GM10266 (cell line): Measurements from ENCODE around the gene DHFR.

Source experiments
- DNase-seq: peaks from one replicate; pipeline ENCODE4 v3.0.0; 2012; ENCODE audit errors: extremely low spot score
- CTCF ChIP-seq: IDR thresholded peaks from 2 replicates; pipeline ENCODE4 v1.5.1; 2012; ENCODE audit warnings: mild to moderate bottlenecking, low read depth; ENCODE audit not compliant: control insufficient read depth, insufficient read depth; ENCODE audit errors: missing control alignments

The DHFR gene

DNA sequence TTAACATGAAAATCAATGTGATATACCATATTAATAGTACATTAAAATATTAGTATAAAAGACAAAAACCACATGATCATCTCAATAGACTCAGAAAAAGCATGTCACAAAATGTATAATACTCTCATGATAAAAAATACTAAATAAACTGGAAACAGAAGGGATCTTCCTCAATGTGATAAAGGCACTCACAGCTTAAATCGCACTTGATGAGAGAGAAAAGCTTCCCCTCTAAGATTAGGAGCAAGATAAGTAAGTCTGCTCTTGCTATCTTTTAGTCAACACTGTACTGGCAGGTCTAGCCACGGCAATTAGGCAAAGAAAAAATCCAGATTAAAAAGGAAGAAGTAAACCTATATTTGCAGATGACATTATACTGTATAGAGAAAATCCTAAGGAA is 22.1 kb downstream of the DHFR start:
- no peak for TF ChIP-seq CTCF

GRCh38 chr5:80631278-80632259 is 23.2 kb downstream of the DHFR start:
- DNase-seq, result no peak
- no peak for TF ChIP-seq CTCF

More for the DNA sequence above, 22.1 kb downstream of the DHFR start:
- DNase-seq, result no peak

DNA sequence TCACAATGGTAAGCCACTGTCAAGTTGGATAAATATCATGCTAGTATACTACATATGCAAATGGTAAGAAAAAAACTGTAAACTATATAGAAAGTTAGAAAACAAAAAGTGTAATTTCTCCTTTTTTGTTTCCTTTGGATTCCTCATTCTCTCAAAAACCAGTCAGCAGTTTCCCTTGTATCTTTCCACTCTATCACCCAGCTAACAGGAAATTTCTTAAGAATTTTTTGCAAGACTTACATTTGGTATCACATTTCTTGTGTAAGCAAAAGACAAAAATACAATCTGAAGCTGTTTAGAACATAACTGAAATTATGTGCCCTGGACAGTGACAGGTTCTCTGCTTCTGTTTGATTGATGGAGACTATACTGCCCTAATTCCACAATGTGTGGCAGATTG is 25.5 kb downstream of the DHFR start:
- DNase-seq, result no peak
- no peak for TF ChIP-seq CTCF

DNA sequence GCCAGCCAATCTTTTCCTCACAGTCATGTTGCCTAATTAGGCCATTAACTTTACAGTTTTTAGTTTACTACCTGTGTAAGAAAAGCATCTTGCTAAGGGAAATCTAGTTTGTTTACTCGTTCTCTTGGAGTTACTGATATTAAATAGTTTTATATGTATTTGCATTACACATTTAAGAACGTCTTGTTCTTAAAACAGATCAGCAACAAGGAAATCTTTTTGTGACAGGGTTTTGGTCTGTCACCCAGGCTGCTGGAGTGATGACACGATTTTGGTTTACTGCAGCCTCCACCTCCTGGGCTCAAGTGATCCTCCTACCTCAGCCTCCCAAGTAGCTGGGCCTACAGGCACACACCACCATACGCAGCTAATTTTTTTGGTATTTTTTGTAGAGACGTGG is 29.6 kb downstream of the DHFR start:
- no peak for TF ChIP-seq CTCF
- no peak for DNase-seq

GRCh38 chr5:80623999-80624398 is 30.8 kb downstream of the DHFR start:
- DNase-seq, result no peak
- no peak for TF ChIP-seq CTCF

GRCh38 chr5:80622756-80623155 is 32.0 kb downstream of the DHFR start:
- no peak for DNase-seq
- no peak for TF ChIP-seq CTCF

- DNase-seq, result no peak
- TF ChIP-seq CTCF, result no peak
These were observed 34.6 kb downstream of the DHFR start for GRCh38 chr5:80620211-80620610.
